ENCODE measurements around the gene TPP2.

The TPP2 gene

GRCh38 chr13:102700088-102701031, 103.6 kb downstream of the TPP2 start:
- TF ChIP-seq POLR2A (IDR thresholded peaks at IDR 0.05; ENCODE audit: low read depth, low read length): no peak
- FAIRE-seq (no peak), DNase-seq (ENCODE audit: insufficient read length, low spot score) (no peak)

GRCh38 chr13:102701331-102701730, 104.5 kb downstream of the TPP2 start:
- no peak for DNase-seq (ENCODE audit: insufficient read length, low spot score)
- TF ChIP-seq POLR2A (IDR thresholded peaks at IDR 0.05; ENCODE audit: low read depth, low read length): no peak

GRCh38 chr13:102702965-102703725, 106.4 kb downstream of the TPP2 start:
- FAIRE-seq (peak; percentile 68), DNase-seq (ENCODE audit: insufficient read length, low spot score) (no peak)
- TF ChIP-seq POLR2A (IDR thresholded peaks at IDR 0.05; ENCODE audit: low read depth, low read length): no peak

More at GRCh38 chr13:102701331-102701730, 104.5 kb downstream of the TPP2 start:
- no peak for FAIRE-seq

- DNase-seq (ENCODE audit: insufficient read length, low spot score) (no peak), FAIRE-seq (no peak)
- TF ChIP-seq POLR2A (IDR thresholded peaks at IDR 0.05; ENCODE audit: low read depth, low read length): no peak
Measured at GRCh38 chr13:102703726-102704035, 106.9 kb downstream of the TPP2 start.

- no peak for TF ChIP-seq POLR2A (IDR thresholded peaks at IDR 0.05; ENCODE audit: low read depth, low read length)
- DNase-seq (ENCODE audit: insufficient read length, low spot score): no peak
- FAIRE-seq: peak; percentile 68
Measured at GRCh38 chr13:102704238-102705058, 107.7 kb downstream of the TPP2 start.

GRCh38 chr13:102707467-102707866, 110.7 kb downstream of the TPP2 start:
- FAIRE-seq (peak; percentile 97), DNase-seq (ENCODE audit: insufficient read length, low spot score) (peak; percentile 43)
- TF ChIP-seq POLR2A (IDR thresholded peaks at IDR 0.05; ENCODE audit: low read depth, low read length): no peak

- FAIRE-seq: no peak
- no peak for TF ChIP-seq POLR2A (IDR thresholded peaks at IDR 0.05; ENCODE audit: low read depth, low read length)
- DNase-seq (ENCODE audit: insufficient read length, low spot score): no peak
Measured at GRCh38 chr13:102708211-102708610, 111.4 kb downstream of the TPP2 start.

GRCh38 chr13:102708991-102709390, 112.2 kb downstream of the TPP2 start:
- no peak for FAIRE-seq
- TF ChIP-seq POLR2A (IDR thresholded peaks at IDR 0.05; ENCODE audit: low read depth, low read length): no peak
- no peak for DNase-seq (ENCODE audit: insufficient read length, low spot score)

GRCh38 chr13:102709536-102709935, 112.8 kb downstream of the TPP2 start:
- FAIRE-seq (no peak), DNase-seq (ENCODE audit: insufficient read length, low spot score) (no peak)
- no peak for TF ChIP-seq POLR2A (IDR thresholded peaks at IDR 0.05; ENCODE audit: low read depth, low read length)

- no peak for TF ChIP-seq POLR2A (IDR thresholded peaks at IDR 0.05; ENCODE audit: low read depth, low read length)
- DNase-seq (ENCODE audit: insufficient read length, low spot score) (no peak), FAIRE-seq (no peak)
Measured at GRCh38 chr13:102710261-102710679, 113.5 kb downstream of the TPP2 start.

- DNase-seq (ENCODE audit: insufficient read length, low spot score): no peak
- FAIRE-seq: peak; percentile 67
- no peak for TF ChIP-seq POLR2A (IDR thresholded peaks at IDR 0.05; ENCODE audit: low read depth, low read length)
Measured at GRCh38 chr13:102715447-102715846, 118.7 kb downstream of the TPP2 start.

- TF ChIP-seq POLR2A (IDR thresholded peaks at IDR 0.05; ENCODE audit: low read depth, low read length): no peak
- no peak for FAIRE-seq
Measured at GRCh38 chr13:102718746-102719145, 122.0 kb downstream of the TPP2 start.

GRCh38 chr13:102721800-102722231, 125.0 kb downstream of the TPP2 start:
- FAIRE-seq: peak; percentile 78
- no peak for DNase-seq (ENCODE audit: insufficient read length, low spot score)

More at GRCh38 chr13:102718746-102719145, 122.0 kb downstream of the TPP2 start:
- no peak for DNase-seq (ENCODE audit: insufficient read length, low spot score)

GRCh38 chr13:102724923-102725322, 128.1 kb downstream of the TPP2 start:
- TF ChIP-seq POLR2A (IDR thresholded peaks at IDR 0.05; ENCODE audit: low read depth, low read length): no peak
- peak; percentile 99 for FAIRE-seq
- DNase-seq (ENCODE audit: insufficient read length, low spot score): no peak

More at GRCh38 chr13:102721800-102722231, 125.0 kb downstream of the TPP2 start:
- TF ChIP-seq POLR2A (IDR thresholded peaks at IDR 0.05; ENCODE audit: low read depth, low read length): no peak
